Muscle layer of colon (tissue), 2 donors: Measurements from ENCODE around the gene TMEM178B.

Experiments used
- H3K27ac ChIP-seq: one replicate; pipeline ENCODE4 v1.7.0; 2013; ENCODE audit warnings: low read depth, mild to moderate bottlenecking, low read length, moderate library complexity
- H3K27me3 ChIP-seq, 2 donors: one replicate each; pipeline ENCODE4 v1.7.0; 2013; ENCODE audit warnings: low read length in 2 of 2, mild to moderate bottlenecking in 2 of 2; ENCODE audit not compliant: insufficient read depth in 2 of 2, control insufficient read depth in 1 of 2
- H3K36me3 ChIP-seq: one replicate; pipeline ENCODE4 v1.7.0; 2013; ENCODE audit warnings: mild to moderate bottlenecking, low read length; ENCODE audit not compliant: insufficient read depth
- H3K4me1 ChIP-seq: one replicate; pipeline ENCODE4 v1.7.0; 2013; ENCODE audit warnings: mild to moderate bottlenecking, low read length; ENCODE audit not compliant: insufficient read depth
- H3K4me3 ChIP-seq, 2 donors: one replicate each; pipeline ENCODE4 v1.7.0; 2013; ENCODE audit warnings: low read length in 2 of 2, low read depth in 1 of 2, mild to moderate bottlenecking in 1 of 2, moderate library complexity in 1 of 2
- H3K9ac ChIP-seq: one replicate; pipeline ENCODE4 v1.7.0; 2013; ENCODE audit warnings: low read length
- H3K9me3 ChIP-seq: one replicate; pipeline ENCODE4 v1.7.0; 2013; ENCODE audit warnings: mild to moderate bottlenecking, low read length
- donor health status: abdominal sarcoma.
- donor health status: Adenocarcinoma of cecum.

The TMEM178B gene

DNA sequence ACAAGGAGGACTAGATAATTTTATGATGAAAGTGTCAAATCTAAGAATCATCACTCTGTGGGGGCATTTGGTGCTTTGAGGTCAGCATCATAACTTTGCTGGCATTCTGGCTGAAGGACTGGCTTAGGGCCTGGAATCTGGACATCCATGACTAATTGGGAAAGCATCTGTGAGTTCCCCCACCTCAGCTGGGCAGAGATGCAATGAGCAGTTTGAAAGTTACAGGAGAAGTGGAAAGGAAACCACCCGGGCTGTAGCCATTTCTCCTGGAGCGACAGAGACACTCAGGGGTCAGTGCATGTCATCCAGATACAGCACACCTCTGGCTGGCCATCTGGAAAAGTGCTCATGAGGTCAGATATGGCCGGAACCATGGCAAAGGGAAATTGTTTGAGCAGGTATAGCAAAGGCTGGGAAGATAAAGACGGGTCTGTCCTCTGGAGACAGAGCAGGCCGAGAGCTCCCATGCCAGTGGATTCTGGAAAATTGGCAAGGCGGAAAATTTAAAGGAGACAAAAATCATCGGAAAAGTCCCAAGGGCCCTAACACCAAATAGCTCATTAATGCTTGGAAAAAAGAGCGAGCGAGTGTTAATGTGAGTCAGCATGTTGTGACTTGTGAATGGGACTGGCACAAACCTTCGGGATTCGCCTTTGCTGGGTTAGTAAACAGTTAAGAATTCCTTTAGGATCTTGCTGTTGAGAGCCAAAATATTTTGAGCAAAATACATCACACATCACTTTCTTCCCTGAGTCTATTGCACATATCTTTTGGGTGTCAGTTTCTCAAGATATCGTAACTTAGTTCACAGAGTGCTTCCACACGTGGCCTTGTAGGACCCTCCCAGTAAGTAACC, 288.9 kb downstream of the TMEM178B start:
- Histone ChIP-seq H3K9ac (no peak overlapping the region), H3K27ac (no peak overlapping the region), H3K4me3 (no peak overlapping the region), H3K9me3 (no peaks in the 10 kb centered on the region), H3K4me1 (peaks cover 21% of the 10 kb centered on the region), H3K36me3 (no peaks in the 10 kb centered on the region), H3K27me3 (no peaks in the 10 kb centered on the region)

DNA sequence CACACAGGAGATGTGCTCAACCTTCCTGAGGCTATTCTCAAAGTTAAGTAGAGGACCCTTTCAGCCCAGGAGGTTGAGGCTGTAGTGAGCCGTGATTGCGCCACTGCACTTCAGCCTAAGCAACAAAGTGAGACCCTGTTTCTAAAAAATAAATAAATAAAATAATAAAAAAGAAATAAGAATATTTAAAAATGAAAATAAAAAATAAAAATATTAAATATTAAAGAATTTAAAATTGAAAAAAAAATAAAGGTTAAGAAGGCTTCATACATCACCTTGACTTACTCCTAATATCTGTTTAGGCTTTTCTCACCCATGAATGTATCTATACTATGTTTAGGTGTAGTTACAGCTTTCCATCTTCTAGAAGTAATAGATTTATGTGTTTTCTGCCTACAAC, 289.9 kb downstream of the TMEM178B start:
- Histone ChIP-seq H3K9me3 (no peaks in the 10 kb centered on the region), H3K4me1 (peaks cover 21% of the 10 kb centered on the region), H3K9ac (no peak overlapping the region), H3K27me3 (no peaks in the 10 kb centered on the region), H3K36me3 (no peaks in the 10 kb centered on the region), H3K27ac (no peak overlapping the region), H3K4me3 (no peak overlapping the region)

- no peak overlapping the region for H3K4me3 ChIP-seq
- H3K9ac ChIP-seq = no peak overlapping the region
- H3K36me3 ChIP-seq = no peaks in the 10 kb centered on the region
- H3K9me3 ChIP-seq = no peaks in the 10 kb centered on the region
- H3K27ac ChIP-seq = no peak overlapping the region
- H3K4me1 ChIP-seq = peaks cover 28% of the 10 kb centered on the region
- no peaks in the 10 kb centered on the region for H3K27me3 ChIP-seq
These were observed 292.3 kb downstream of the TMEM178B start for GRCh38 chr7:141366091-141366621.

DNA sequence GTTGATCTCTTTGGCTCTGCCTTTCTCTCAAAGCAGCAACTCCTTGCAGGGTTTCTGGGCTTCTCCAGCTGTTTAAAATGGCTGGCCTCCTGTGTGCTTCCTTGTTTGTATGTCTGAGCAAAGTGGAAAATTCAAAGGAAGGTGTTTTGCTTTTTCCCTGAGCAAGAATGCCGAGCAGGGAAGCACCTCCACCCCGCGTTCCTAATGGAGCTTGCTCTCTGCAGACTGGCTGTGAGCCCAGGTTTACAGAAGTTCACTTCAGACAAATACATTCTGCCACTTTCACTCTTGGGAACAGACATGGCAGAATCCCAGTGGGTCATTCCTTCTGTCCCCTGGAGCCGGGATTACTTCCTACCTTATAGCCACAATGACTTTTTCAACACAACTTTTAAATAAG, 295.6 kb downstream of the TMEM178B start:
- no peaks in the 10 kb centered on the region for H3K36me3 ChIP-seq
- no peaks in the 10 kb centered on the region for H3K9me3 ChIP-seq
- peaks cover 20% of the 10 kb centered on the region for H3K4me1 ChIP-seq
- H3K9ac ChIP-seq = no peak overlapping the region
- H3K27ac ChIP-seq = no peak overlapping the region
- no peak overlapping the region for H3K4me3 ChIP-seq
- no peaks in the 10 kb centered on the region for H3K27me3 ChIP-seq

DNA sequence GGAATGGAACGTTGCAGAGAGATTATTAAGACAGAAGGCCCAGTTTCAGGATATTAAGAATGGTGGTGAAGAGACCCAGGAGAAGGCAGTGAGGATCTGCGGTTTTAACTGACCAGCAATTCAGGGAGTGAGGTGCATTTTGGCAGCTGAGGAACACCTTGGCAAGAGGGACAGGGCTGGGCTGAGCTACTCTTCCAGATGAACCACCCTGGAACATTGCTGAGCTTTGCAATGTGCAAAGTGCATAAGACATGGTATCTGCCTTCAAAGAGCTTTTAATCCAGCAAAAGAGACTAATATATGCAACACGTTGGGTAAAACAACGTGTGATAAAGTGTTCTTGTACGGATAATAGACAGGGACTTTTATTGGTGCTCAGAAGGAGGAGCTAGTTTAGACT, 296.3 kb downstream of the TMEM178B start:
- Histone ChIP-seq H3K9me3 (no peaks in the 10 kb centered on the region), H3K36me3 (no peaks in the 10 kb centered on the region), H3K27me3 (no peaks in the 10 kb centered on the region), H3K9ac (no peak overlapping the region), H3K4me3 (no peak overlapping the region), H3K27ac (no peak overlapping the region), H3K4me1 (peaks cover 20% of the 10 kb centered on the region)

DNA sequence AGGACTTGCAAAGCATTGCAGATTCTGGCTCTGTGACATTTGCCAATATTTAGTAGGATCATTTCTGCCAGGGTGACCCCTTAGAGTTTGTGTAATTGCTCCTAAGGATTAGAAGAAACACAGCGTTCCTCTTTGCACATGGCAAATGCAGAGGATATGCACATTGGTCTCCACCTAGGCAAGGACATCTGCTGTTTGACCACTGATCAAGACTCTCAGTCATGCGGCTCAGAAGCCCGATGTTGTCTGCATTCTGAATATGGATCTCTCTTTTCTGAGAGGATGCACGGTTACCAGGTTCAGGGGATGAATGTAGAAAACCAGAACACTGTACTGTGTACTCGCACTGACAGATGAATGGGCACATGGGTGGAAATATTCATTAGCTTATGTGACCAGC, 296.8 kb downstream of the TMEM178B start:
- Histone ChIP-seq H3K27ac (no peak overlapping the region), H3K9ac (no peak overlapping the region), H3K4me1 (peaks cover 19% of the 10 kb centered on the region), H3K36me3 (no peaks in the 10 kb centered on the region), H3K27me3 (no peaks in the 10 kb centered on the region), H3K4me3 (no peak overlapping the region), H3K9me3 (no peaks in the 10 kb centered on the region)

DNA sequence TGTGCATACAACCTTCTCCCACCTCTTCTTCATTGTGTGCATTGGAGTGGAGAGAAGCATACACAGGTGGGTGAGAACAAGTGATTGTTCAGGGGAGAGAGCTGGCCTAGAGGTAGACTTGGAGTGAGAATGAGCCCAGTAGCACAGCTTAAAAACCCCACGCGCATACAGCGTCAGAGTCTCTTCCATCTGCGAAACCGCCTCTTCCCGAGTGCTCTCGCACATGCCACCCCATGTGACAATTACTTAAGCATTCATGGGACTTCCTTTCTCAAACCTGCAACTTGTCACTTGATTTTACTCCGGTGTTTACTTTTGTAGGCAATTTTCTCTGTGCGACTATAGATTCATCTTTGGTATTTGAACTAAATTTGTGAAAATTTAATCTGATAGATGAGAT, 300.6 kb downstream of the TMEM178B start:
- Histone ChIP-seq H3K4me1 (peaks cover under 1% of the 10 kb centered on the region), H3K27me3 (no peaks in the 10 kb centered on the region), H3K27ac (no peak overlapping the region), H3K9me3 (no peaks in the 10 kb centered on the region), H3K4me3 (no peak overlapping the region), H3K9ac (no peak overlapping the region), H3K36me3 (no peaks in the 10 kb centered on the region)

DNA sequence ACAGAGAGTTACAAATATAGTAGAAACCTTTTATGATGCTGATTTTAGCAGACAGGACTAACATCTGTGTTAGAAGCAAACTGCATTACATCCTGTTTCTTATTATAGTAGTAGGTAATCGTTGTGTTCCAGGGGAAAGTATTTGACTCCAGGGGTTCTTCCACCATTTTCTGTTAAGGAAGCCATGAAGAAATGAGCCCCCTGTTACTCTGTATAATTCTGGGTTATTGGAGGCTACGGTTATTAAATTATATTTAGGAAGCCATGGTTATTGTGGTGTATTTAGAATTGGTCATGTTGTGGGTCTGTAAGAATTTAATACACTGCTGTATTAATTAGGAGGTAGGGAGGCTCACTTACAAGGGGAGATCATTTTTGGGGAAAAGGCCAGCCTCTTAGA, 301.6 kb downstream of the TMEM178B start:
- Histone ChIP-seq H3K9ac (no peak overlapping the region), H3K4me1 (no peaks in the 10 kb centered on the region), H3K9me3 (no peaks in the 10 kb centered on the region), H3K36me3 (no peaks in the 10 kb centered on the region), H3K4me3 (no peak overlapping the region), H3K27ac (no peak overlapping the region), H3K27me3 (no peaks in the 10 kb centered on the region)

DNA sequence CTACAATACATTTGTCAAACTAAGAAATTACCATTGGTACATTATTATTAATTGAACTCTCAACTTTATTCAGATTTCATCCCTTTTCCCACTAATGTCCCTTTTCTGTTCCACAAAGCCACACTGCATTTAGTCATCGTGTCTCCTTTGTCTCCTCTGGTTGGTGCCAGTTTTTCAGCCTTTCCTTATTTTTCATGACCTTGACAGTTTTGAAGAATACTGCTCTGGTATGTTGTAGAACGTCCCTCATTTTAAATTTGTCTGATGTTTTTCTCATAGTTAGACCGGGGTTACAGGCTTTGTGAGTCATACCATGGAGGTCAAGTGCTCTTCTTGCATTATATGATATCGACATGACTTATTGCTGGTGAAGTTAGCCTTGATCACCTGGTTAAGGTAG, 304.0 kb downstream of the TMEM178B start:
- no peak overlapping the region for H3K4me3 ChIP-seq
- no peaks in the 10 kb centered on the region for H3K4me1 ChIP-seq
- no peaks in the 10 kb centered on the region for H3K36me3 ChIP-seq
- no peaks in the 10 kb centered on the region for H3K9me3 ChIP-seq
- no peak overlapping the region for H3K27ac ChIP-seq
- no peak overlapping the region for H3K9ac ChIP-seq
- no peaks in the 10 kb centered on the region for H3K27me3 ChIP-seq

- Histone ChIP-seq H3K27ac (no peak overlapping the region), H3K4me1 (no peaks in the 10 kb centered on the region), H3K27me3 (no peaks in the 10 kb centered on the region), H3K4me3 (no peak overlapping the region), H3K9me3 (no peaks in the 10 kb centered on the region), H3K36me3 (no peaks in the 10 kb centered on the region), H3K9ac (no peak overlapping the region)
These were observed 304.5 kb downstream of the TMEM178B start for GRCh38 chr7:141378405-141378804.

DNA sequence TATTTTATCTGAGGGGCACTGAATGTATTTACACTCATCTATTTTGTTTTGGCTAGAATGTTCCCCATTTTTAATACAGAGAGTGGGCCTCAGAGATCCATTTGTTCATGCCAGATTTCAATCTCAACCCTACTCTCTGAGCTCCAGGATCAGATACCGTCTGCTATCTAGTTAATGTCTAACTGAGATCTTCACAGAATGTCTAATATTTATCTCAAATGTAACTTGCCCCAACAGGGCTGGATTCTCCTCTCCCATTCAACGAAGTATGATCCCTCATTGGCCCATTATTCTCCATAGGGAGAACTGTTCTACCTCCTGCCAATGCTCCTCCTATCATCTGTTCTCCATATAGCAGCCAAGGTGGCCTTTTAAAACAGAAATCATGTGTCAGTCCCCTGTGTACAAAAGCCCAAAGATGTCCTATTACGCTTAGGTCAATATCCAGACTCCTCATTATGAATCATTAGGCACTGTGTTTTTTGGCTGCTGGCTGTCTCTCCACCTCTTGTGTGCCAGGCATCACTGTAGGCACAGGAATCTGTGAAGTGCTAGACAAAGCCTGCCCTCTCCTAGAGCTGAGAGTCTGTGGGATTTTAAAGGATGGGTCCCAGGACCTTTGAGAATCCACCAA, 308.0 kb downstream of the TMEM178B start:
- Histone ChIP-seq H3K9me3 (no peaks in the 10 kb centered on the region), H3K27ac (no peak overlapping the region), H3K9ac (no peak overlapping the region), H3K4me3 (no peak overlapping the region), H3K36me3 (no peaks in the 10 kb centered on the region), H3K27me3 (no peaks in the 10 kb centered on the region), H3K4me1 (no peaks in the 10 kb centered on the region)
